DND-41 (cell line): Measurements from ENCODE around the gene SAMD13.

ENCODE experiments used
- EZH2 ChIP-seq: IDR thresholded peaks from 3 replicates; pipeline ENCODE4 v1.6.1; 2012; ENCODE audit warnings: borderline replicate concordance, low read depth, mild to moderate bottlenecking, moderate library complexity, low read length, inconsistent platforms; ENCODE audit not compliant: severe bottlenecking
- TF ChIP-seq, protein P1 (sequence below): IDR thresholded peaks from 2 replicates; pipeline ENCODE4 v1.5.1; 2012; ENCODE audit warnings: borderline replicate concordance, low read length, moderate library complexity, mild to moderate bottlenecking; ENCODE audit not compliant: poor library complexity, severe bottlenecking; ENCODE audit errors: extremely low read depth

- TF ChIP-seq, protein P1, sequence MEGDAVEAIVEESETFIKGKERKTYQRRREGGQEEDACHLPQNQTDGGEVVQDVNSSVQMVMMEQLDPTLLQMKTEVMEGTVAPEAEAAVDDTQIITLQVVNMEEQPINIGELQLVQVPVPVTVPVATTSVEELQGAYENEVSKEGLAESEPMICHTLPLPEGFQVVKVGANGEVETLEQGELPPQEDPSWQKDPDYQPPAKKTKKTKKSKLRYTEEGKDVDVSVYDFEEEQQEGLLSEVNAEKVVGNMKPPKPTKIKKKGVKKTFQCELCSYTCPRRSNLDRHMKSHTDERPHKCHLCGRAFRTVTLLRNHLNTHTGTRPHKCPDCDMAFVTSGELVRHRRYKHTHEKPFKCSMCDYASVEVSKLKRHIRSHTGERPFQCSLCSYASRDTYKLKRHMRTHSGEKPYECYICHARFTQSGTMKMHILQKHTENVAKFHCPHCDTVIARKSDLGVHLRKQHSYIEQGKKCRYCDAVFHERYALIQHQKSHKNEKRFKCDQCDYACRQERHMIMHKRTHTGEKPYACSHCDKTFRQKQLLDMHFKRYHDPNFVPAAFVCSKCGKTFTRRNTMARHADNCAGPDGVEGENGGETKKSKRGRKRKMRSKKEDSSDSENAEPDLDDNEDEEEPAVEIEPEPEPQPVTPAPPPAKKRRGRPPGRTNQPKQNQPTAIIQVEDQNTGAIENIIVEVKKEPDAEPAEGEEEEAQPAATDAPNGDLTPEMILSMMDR = no peak
- TF ChIP-seq EZH2 = no peak
Measured at GRCh38 chr1:84278905-84279304, 22.6 kb upstream of the SAMD13 start.
